ENCODE results near the gene FLNC.
A peak's percentile ranks its signal among the peaks of the same experiment; 100 is the strongest.

Gene FLNC

DNA sequence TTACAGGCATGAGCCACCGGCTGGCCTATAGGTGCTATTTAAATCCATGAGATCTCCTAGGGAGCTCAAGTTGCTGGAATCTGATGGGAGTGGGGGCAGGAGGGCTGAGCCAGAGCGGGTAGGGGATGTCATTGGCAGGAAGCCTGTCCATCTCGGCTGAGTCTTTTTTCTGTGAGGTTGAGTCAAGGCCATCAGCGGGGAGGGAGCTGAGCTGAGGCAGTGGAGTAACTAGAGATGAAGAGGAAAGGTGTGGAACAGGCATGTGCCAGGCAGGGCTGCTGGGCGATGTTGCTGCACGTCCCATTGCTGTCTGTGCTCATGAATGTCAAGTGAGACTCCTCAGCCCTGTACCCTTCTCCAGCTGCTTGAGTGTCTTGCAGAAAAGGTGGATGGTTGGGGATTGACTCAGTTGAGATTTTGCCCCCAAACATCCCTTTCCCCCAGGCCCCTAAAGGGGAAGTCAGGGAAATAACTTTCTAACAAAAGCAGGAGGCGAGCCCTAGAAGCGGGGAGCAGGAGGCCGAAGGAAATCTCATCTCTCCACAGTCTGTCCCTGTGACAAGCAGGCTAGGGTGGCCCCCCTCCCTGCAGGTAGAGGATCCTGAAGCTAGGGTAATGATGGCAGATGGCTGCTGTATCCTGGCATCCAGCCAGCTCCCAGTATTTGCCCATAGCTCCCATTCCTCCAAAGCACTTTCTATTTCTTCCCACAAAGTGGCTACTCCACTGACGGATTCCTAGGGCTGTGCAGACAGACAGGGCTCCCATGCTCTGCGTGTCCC lies 37.8 kb downstream of the FLNC start:
- no peak for DNase-seq

DNA sequence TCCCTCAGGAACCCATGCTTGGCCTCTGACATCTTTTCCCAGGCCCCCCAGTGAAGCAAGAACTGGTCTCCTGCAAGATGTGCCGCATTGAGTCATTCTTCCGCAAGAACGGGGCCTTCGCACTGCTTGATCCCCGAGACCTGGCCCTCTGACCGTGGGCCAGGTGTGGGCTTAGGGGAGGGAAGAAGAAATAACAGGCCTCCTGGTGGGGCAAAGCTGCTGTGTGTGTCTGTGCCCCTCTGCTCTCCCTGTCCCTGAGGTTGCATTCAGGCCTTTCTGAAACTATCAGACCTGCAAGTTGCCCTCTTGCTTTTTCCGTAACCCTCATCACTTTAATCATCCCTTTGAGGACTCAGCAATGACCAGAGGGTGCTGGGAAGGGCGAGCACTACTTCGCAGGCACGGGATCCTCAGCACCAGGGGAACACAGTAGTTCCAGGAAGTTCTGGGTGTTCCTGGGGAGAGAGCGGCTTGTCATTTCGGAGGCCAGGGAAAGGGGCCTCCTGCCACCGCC lies 38.5 kb downstream of the FLNC start:
- no peak for DNase-seq

DNA sequence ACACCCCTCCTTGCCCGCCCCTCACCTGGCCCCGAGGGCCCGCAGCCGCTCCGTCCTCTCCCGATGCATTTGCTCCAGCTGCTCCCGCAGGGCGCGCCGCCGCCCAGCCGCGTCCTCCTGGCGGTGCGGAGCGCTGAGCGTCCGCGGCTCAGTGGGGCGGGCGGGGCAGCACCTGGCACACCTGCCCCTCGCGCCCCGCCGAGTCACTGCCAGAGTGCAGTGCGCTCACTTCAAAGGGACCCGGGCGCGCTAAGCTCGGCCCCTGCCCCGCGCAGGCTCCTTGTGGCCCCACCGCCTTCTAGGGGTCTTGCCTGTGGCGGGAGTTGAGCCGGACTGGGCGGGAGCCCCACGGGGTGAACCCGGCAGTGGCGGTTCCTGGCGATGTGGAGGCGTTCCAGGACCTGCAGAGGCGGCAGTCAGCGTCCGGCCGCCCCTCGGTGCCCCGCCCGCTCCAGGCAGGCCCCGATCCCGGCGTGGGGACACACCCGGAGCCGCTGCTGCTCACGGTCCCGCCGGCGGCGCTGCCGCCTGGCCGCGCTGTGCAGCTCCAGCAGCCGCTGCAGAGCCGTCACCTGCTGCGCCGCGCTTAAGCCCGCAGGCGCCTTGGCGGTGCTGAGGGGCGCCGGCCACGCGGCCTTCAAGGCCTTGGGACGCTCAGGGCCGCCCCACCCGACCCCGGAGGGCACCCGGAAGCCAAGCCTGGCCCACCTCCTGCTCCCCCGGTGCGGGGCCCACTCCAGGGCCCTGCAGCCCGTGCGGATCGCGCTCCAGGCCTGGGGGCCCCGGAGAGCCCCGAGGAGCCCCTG lies 39.1 kb downstream of the FLNC start:
- peak; percentile 61 to 77 for DNase-seq

DNA sequence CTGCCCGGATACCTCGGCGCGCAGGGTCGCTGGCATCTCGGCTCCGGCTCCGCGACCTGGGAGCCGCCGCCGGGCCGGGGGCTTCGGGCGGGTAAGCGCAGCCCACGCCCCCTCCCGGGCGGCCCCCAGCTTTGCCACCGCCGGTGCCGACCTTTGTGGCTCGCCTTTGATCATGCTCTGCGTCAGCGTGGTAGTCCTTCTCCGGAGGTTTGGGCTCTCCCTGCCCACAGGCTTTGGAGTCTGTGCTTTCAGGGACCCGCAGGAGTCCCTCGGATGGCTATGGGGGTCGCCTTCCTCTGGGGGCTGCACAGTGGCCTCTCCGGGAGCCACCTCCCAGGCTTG lies 39.7 kb downstream of the FLNC start:
- peak; percentile 43 to 56 for DNase-seq

DNA sequence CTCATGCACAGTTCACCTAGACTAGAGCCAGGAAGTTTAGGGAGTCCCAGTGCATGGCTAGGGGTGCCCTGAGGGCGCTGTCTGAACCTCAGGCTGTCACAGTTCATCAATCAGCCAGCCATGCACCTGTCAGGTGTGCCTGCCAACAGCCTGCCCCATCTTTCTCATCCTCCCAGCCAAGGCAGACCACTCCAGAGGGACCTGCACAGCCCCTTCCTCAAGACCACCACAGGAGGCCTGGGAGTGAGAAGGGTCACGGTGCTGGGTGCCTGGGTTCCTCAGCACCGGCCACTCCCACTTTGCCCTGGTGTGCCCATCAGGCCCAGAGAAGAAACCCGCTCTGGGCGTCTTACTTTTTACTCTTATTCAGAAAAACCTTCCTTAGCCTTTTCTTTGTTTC lies 40.8 kb downstream of the FLNC start:
- DNase-seq: no peak

DNA sequence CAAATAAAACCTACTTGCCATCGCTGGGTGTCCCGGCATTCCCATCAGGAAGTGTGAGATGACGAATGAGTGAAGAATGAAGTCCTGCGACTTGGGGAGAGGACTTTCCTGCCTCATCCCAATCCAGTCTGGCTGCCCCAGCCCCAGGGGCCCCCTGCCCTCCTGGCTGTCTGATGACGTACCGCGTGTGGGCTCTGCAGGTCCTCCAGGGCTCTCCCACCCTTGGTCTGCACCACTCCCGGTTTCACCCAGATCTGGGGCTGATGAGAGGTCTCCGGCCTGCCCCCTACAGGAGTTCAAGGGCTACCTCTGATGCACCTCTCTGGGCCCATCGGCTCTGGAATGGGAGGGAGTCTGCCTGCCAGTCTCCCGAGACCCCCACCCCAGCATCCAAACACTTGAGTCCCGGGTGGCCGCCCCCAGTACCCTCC lies 42.2 kb downstream of the FLNC start:
- DNase-seq: no peak

DNA sequence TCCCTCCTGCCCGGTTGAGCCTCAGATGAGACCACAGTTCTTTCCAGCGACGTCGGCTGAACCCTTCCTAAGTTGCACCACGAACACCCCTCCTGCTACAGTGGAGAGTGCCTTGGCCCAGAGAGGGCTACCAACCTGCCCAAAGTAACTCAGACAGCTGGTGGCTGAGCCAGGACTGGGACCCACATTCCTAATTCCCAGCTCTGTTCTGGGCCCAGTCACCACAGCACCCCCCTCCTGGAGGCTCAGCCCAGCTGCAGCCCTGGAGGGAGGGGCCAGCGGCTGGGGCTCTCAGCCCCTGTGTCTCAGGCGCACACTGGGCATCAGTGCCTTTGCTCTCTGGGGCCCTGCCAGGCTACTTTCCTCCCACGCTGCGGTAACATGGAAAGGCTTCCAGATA lies 43.0 kb downstream of the FLNC start:
- no peak for DNase-seq

DNA sequence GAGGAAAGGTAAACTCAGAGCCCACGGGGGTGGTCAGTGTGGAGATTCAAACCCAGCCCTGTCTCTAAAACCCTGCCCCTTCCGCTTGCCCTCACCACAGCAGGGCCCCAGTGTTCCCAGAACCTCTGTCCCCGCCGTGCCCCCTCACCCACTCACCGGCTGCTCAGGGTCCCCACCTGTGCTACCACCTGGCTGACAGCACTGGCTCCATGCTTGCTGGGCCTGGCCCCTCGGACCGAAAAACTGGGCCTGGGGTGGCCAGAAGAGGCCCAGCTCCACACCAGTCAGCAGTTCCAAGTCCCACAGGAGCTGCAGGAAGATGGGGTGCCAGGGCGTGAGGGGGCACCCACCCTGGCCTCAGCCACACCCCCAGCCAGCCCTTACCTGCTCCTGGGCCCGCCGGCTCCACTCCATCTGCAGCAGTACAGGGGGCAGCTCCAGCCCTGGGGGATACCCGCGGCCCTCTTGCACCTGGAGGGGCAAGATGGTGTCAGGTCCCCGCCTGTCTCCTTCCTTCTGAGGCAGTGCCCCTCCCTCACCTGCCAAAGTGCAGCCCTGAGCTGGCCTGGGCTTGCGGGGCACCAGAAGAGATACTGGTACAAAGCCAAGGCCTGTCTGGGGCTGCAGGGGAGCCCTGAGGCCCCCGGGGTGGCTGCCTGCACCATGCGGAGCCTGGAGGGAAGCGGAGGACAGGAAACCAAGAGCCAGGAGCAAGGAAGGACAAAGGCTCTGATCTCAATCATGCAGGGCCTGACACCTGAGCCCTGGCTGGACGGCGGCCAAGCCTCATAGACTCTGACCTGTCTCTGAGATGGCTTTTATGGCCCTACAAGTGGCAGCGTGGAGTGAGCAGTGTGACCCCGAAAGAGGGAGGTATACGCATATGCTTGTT lies 44.2 kb downstream of the FLNC start:
- no peak for DNase-seq

DNA sequence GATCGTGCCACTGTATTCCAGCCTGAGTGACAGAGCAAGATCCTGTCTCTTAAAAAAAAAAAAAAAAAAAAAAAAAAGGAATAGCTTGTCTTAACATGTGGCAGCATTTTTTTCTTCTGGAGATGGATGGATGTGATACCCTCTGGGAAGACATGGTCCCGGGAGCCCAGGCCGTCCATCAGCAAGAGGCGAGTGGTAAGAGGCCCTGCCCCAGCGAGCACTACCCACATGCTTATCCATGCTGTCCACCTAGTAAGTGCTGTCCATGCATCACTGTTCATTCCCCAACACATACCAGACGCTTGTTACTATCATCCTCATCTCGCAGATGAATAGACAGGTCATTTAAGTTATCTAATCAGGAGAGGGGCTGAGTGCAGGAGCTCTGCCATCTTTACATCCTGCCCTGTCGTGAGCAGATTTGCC lies 45.3 kb downstream of the FLNC start:
- no peak for DNase-seq

DNA sequence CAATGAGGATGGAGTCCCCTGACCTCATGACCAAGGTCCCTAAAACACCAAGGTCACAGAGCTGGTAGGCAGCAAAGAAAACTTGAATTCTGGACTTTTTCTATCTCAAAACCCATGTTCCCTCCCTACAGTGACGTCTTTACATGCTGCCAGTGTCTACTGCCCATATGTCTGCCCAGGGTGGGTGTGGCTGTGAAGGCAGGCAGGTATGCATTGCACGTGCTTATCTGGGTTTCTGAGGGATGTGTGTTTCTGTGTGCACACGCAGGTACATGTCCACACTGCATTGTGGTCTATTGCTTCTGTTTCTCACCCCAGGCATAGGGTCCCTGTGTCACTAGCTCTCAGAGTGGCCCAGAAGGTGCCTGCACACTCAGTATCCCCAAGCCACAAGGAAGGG lies 45.9 kb downstream of the FLNC start:
- no peak for DNase-seq

DNA sequence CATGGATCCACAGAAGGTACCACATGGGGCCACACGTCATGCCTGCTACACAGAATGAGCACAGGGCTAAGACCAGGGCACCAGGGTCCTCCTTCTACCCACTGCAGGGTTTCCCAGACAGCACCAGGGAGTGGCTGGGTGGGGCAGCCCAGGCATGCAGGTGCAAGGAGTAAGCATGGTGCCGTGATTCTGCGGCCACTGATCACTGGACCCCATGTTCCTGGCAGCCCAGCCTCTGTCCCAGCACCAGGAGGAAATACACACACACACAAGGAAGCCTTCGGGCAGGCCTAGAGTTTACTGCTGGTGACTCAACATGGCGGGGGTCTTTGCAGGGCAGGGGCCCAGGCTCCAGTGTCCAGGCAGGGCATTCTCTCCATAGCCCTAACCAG lies 46.4 kb downstream of the FLNC start:
- no peak for DNase-seq

DNA sequence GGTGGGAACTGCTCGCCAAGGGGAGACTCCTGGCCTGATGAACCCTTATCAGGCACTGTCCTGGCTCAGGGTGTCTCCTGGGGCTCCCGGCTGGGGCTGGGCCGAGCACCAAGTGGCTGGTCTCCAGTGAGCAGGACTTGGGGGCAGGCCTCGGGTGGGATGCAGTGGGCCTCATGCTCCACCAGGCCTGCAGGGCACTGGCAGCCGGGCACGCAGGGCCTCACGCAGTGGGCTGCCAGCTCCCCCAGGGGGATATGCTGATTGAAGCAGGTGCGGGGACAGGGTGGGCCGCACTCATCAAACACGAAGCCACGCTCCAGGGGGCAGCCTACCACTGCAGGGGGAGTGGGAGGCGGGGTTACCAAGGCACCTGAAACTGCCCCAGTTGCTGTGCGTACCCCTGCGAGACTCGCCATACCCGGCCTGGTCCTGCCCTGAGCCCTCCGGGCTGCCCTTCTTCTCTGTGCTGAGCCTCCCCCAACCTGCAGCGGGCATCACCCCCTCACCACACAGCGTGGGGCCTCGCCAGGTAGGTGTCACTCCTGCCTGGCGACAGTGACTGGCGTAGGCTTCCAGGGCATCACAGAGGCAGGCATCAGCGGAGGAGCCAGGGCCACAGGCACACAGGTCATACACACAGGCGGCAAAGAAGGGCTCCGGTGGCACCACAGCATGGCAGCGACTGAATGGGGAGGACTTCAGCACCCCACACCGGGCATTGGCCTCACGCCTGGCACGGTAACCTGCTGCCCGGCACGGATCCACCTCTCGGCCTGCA lies 47.0 kb downstream of the FLNC start:
- DNase-seq: no peak

DNA sequence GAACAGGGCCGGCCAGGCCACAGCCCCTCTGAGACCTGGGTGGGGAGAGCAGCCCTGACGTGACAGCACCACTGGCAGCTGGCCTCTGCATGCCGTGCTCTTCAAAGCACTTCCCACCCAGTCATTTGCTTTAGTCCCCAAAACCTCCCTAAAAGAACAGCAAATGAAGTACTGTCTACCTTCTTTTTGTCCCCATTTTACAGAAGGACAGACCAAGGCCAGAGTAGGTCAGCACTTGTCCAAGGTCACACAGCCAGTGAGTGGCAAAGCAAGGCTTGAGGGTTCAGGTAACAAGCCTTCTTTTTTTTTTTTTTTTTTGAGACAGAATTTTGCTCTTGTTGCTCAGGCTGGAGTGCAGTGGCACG lies 47.5 kb downstream of the FLNC start:
- DNase-seq: no peak

DNA sequence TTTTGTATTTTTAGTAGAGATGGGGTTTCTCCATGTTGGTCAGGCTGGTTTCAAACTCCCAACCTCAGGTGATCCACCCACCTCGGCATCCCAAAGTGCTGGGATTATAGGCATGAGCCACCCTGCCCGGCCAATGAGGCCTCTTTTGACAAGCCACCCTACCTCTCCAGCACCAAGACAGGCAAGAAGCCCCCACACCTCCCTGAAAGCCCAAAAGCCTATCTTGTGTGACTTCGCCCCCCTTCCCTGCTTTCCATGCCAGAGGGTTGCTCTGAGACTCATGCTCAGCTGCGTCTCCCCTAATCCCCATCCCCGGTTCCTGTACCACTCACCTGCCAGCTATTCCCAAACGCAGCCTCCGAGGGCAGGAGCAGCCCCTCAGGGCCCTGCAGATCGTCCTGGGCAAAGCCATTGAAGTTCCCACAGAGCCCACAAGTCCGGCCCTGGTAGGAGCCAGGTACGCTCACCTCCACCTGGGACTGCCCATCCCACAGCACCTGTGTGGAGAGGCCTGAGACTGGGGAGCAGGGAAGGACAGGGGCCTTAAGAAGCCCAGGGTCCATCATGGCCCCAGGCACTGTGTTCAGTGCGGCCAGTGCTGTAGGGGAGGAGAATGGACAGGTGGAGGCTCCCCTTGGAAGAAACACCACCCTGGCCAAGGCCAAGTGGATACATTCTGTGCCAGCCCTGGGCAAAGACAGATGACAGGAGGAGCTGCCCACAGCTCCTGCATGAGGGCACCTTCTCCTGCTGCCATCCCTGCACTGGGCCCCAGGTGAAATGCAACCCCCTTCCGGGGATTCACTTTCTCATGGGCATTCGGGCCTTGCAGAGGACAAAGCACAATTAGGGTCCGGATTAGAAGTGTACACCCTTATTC lies 48.3 kb downstream of the FLNC start:
- no peak for DNase-seq

DNA sequence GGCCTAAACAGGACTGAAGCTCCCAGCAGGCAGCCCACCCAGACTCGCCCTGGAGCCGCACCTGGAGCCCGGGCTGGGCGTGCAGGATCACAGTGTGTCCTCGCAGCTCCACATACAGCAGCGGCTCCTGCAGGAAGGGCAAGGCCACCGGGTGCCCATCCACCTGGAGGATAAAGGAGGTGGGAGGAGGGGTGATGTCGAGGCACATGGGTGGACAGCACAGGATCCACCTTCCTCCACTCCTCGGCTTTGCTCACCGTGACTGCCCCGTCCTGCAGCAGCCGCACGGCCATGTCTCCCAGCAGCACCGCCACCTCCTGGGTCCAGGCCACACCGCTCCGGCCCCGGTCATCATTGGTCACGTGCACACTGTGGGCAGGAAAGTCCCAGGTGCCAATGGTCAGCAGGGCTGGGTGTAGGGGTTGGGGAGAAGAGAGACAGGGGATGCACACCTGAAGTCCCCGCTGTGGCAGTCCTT lies 49.3 kb downstream of the FLNC start:
- DNase-seq: no peak

DNA sequence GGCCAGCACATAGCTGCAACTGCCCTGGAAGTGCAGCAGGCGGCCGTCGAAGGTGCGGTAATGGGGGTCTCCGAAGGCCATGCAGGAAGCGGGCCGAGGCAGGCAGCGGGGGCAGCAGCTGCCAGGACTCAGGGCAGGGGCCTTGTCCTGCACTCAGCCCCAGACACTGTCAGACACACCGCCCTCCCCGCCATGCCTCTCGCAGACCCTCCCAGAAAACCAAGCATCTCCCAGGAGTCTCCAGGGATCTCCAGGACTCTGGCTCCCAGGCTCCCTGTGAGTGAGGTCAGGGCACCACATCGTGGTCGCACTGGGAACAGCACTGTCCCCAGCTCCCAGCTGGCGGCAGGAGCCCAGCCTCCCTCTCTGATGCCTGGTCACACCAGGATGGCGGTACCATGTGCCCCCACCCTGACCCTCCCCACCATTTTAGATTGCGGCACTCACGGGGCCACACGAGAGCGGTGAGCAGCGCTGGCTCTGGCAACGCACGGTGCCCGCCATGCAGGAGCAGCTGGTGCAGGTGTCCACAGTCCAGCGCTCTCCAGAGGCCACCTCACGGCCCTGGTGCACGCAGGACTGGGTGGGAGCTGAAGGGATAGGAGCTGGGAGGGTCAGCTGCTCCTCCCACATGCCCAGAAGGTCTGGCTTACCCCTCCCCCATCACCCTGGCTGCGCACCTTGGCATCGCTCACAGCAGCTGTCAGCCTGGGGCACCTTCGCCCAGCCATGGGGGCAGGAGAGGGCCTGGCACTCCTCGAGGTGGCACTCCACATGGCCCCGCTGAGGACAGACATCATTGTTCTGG lies 49.9 kb downstream of the FLNC start:
- DNase-seq: no peak

DNA sequence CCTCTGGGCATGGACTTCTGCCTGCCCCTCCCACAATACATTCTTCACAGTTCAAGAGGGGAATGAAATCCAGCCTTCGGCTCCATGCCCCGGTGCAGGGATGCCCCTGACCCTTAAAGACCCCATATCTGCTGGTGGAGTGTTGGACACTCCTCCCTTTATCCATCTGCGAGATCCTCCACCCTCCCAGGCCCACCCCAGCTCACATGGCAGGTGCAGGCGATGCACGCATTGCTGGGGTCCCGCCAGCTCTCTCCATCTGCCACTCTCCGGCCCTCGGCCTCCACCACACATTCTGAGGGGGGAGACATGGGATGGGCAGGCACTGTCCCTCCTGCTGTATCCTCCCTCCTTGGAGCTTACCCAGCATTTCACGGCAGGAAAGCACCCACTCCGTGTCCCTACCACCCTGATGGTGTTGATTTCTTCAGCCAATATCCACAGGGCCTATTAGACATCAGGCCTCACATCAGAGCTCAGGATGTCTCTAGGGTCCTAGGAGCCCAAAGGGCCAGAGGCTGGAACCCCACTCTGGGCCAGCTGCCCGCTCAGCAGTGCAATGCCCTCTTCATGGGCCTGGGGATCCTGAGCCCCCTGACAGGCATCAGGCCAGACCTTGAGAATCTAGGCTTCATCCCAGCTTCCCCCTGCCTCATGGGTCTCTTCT lies 50.7 kb downstream of the FLNC start:
- no peak for DNase-seq

DNA sequence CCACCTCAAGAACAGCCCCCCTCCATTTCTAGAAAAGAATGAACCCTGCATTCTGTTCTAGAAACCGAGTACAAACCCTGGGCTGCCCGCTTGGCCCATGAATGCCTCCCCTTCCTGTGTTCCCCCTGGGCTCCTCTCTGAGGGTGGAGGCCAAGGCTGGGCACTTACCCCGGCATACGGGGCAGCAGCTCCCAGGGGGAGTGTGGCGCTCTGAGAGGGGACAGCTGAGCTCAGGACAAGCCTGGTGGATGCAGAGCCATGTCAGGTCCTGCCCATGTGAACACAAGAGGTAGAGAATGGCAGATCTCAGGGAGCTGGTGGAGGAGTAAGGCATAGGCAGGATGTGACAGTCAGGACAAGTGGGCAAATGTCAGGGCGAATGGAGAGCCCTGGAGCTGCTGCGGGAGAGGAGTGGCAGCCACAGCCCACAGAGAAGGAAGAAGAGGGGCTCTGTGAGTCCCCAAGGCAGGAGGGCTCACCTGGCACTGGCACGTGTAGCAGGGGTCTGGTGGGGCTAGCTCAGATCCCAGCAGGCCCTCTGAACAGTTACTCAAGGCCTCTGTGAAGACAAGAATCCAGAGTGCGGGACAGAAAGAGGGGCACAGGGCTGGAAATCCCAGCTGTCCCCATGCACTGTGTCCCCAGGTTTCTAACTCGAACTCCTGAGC lies 51.4 kb downstream of the FLNC start:
- no peak for DNase-seq

DNA sequence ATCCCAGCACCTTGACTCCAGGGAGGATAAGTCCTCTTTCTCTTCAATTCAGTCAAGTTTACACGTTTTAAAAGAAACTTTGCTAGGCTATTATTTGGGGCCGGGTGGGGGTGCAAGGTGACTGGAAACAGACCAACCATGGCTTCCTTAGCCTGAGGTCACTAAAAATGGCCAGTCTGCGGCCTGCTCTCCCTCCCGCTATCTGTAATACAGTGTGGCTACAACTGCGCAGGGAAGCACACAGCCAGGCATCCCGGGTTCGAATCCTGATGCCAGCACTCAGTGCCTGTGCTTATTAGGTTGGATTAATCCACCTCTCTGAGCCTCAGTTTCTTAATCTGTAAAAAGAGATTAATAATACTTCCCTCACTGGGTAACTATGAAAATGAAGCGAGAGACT lies 51.9 kb downstream of the FLNC start:
- no peak for DNase-seq
